NCI-H1417 (cell line): Measurements from ENCODE around the gene MYD88.
A peak's percentile ranks its signal among the peaks of the same experiment; 100 is the strongest.

Experiments used
- DNase-seq, 3 experiments: peaks; one replicate each; lab custom pipeline; 2025; lab: John Stamatoyannopoulos, UW

The MYD88 gene

GRCh38 chr3:38165722-38166387, 27.4 kb downstream of the MYD88 start:
- peak in 1 of 3 experiments; percentile 58 for DNase-seq

GRCh38 chr3:38167591-38167990, 29.1 kb downstream of the MYD88 start:
- DNase-seq: no peak

- DNase-seq: no peak
Measured at GRCh38 chr3:38168151-38169026, 29.9 kb downstream of the MYD88 start.

- no peak for DNase-seq
Measured at GRCh38 chr3:38169027-38169317, 30.5 kb downstream of the MYD88 start.

- DNase-seq: no peak
Measured at GRCh38 chr3:38170722-38171121, 32.3 kb downstream of the MYD88 start.

- DNase-seq: no peak
Measured at GRCh38 chr3:38171622-38172021, 33.2 kb downstream of the MYD88 start.

GRCh38 chr3:38173834-38174418, 35.5 kb downstream of the MYD88 start:
- no peak for DNase-seq

- no peak for DNase-seq
Measured at GRCh38 chr3:38177181-38177580, 38.7 kb downstream of the MYD88 start.

- DNase-seq: no peak
Measured at GRCh38 chr3:38186781-38187180, 48.3 kb downstream of the MYD88 start.

GRCh38 chr3:38190481-38190881, 52.0 kb downstream of the MYD88 start:
- DNase-seq: no peak
